BJ (cell line): ENCODE data around the gene C5AR1. TPM values are rescaled to one million over a fixed set of nuclear protein-coding genes. Genes with fewer than 3 reads are reported as not detected.

Experiments
- CTCF ChIA-PET: fragments of 350-600 bp; formaldehyde crosslinking; extraction: SDS; loops from one replicate; lab custom pipeline; 2021; ENCODE audit warnings: antibody characterized with exemption, inconsistent platforms; lab: Yijun Ruan, JAX
- POLR2A ChIA-PET: fragments of 300-600 bp; sonication (Branson Sonifier 250); formaldehyde crosslinking; extraction: SDS; loops from one replicate; lab custom pipeline; 2021; ENCODE audit warnings: antibody characterized with exemption; lab: Charles Lee
- DNase-seq: peaks from one replicate; pipeline ENCODE4 v3.0.0-alpha.2; 2011; ENCODE audit warnings: low read depth
- H3K27me3 ChIP-seq: 2 replicates; pipeline ENCODE4 v1.6.0; 2011; ENCODE audit warnings: low read length; ENCODE audit not compliant: control insufficient read depth, insufficient read depth
- H3K36me3 ChIP-seq: 2 replicates; pipeline ENCODE4 v1.5.1; 2011; ENCODE audit warnings: low read length; ENCODE audit not compliant: control insufficient read depth, insufficient read depth
- H3K4me3 ChIP-seq: 2 replicates; pipeline ENCODE4 v1.5.1; 2011; ENCODE audit warnings: low read depth, mild to moderate bottlenecking, control low read depth, low read length
- CTCF ChIP-seq: IDR thresholded peaks from 2 replicates; pipeline ENCODE4 v1.5.1; 2011; ENCODE audit warnings: low read depth, mild to moderate bottlenecking, control low read depth, inconsistent platforms, low read length, moderate library complexity; ENCODE audit not compliant: insufficient read depth
- polyA plus RNA-seq: library from polyadenylated mRNA; depleted of rRNA; stranded (reverse); fragments of >200 nt; gene quantifications from 2 replicates; pipeline ENCODE4 v1.2.3, GENCODE V29; 2011

C5AR1 gene
- polyA plus RNA-seq, 1 experiment: 0.42 TPM

GRCh38 chr19:47322058-47322457, 12.4 kb downstream of the C5AR1 start:
- peaks cover 2% of the 10 kb centered on the region; the same call in 1 of the 2 replicates for H3K27me3 ChIP-seq
- H3K36me3 ChIP-seq: no peaks in the 10 kb centered on the region
- no peak for DNase-seq
- H3K4me3 ChIP-seq: no peak overlapping the region
- TF ChIP-seq CTCF: no peak
- CTCF ChIA-PET: interaction anchor here (0.6 to 1.7 kb wide), 2 partner anchors 27 to 111 kb away, joined by 5 to 6 read pairs; partner anchors contain the start of gene DHX34
- POLR2A ChIA-PET: no interaction called here

- no peak for DNase-seq
- CTCF ChIA-PET: interaction anchor here (0.6 to 1.3 kb wide), 4 partner anchors 12 to 792 kb away, joined by 3 to 4 read pairs (median 3); no protein-coding TSS in a partner anchor
- no peak overlapping the region for H3K4me3 ChIP-seq
- POLR2A ChIA-PET: no interaction called here
- H3K27me3 ChIP-seq: peaks cover 2% of the 10 kb centered on the region; the same call in 1 of the 2 replicates
- H3K36me3 ChIP-seq: no peaks in the 10 kb centered on the region
- TF ChIP-seq CTCF: no peak
Measured at GRCh38 chr19:47323409-47323808, 13.7 kb downstream of the C5AR1 start.

DNA sequence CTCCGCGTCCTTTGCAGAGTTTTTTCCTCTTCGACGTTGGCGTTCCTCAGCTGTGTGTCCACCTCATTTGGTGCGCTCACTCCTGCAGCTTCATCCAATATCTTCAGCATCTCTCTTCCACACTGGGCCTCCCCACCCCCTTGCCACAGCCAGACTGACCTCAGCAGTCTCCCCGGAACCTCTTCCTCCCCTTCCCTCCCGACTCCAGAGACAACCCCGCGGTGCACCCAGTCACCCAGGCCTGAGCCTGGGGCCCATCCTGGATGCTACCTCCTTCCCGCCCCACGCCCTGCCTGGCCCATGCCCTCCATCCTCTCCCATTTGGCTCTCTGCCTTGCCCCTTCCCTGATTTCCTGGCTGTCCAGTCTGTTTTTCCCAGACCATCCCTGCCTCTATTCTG, 14.2 kb downstream of the C5AR1 start:
- H3K27me3 ChIP-seq: peaks cover 2% of the 10 kb centered on the region; the same call in 1 of the 2 replicates
- H3K4me3 ChIP-seq: no peak overlapping the region
- no peak for TF ChIP-seq CTCF
- ChIA-PET POLR2A (no interaction called here), CTCF (interaction anchor here (1.0 to 1.3 kb wide), 2 partner anchors 16 to 68 kb away, joined by 3 to 4 read pairs; no protein-coding TSS in a partner anchor)
- no peak for DNase-seq
- no peaks in the 10 kb centered on the region for H3K36me3 ChIP-seq

GRCh38 chr19:47324502-47324901, 14.8 kb downstream of the C5AR1 start:
- no peak for DNase-seq
- ChIA-PET CTCF (no interaction called here), POLR2A (no interaction called here)
- no peak for TF ChIP-seq CTCF
- Histone ChIP-seq H3K4me3 (no peak overlapping the region), H3K36me3 (no peaks in the 10 kb centered on the region), H3K27me3 (peaks cover 2% of the 10 kb centered on the region; the same call in 1 of the 2 replicates)

DNA sequence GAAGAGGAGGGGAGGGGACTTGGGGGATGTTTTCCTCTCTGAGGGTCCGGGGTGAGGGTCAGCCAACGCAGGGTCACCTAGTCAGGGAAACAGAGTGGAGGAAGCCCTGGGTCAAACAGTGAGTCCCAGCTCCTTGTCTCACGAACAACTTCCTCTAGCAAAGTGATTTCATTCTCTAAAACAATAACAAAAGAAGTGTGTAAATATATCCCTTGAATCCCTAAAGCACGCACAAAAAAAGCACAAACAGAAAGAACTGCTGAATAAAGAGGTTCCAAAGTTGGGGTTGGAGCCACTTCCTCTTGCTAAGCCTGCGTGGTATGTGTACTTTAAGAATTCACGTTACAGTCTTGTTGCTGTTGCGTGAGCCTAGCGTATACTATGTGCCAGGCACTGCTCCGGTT, 20.8 kb downstream of the C5AR1 start:
- Histone ChIP-seq H3K4me3 (no peak overlapping the region), H3K36me3 (no peaks in the 10 kb centered on the region), H3K27me3 (peaks cover 2% of the 10 kb centered on the region)
- no peak for TF ChIP-seq CTCF
- DNase-seq: no peak
- POLR2A ChIA-PET: no interaction called here
- CTCF ChIA-PET: interaction anchor here (5.2 kb wide), 1 partner anchor 19 kb away, joined by 22 read pairs; the partner anchor contains the start of gene DHX34
